ENCODE measurements around the gene ELAVL3. TPM values are rescaled to one million over a fixed set of nuclear protein-coding genes. Genes with fewer than 3 reads are reported as not detected.

ELAVL3 gene
- total and polyA plus RNA-seq, 2 of the 4 experiments (the other 2 are of a cell fraction): not detected

GRCh38 chr19:11401808-11402543 is 78.9 kb downstream of the ELAVL3 start:
- no peaks in the 10 kb centered on the region for H3K4me1 ChIP-seq (ENCODE audit: control insufficient read depth, insufficient read depth, low read length)

More at GRCh38 chr19:11401808-11402543, 78.9 kb downstream of the ELAVL3 start:
- no peak overlapping the region for H4K91ac ChIP-seq (ENCODE audit: insufficient read depth, low read depth, low read length)
- no peak overlapping the region for H3K23ac ChIP-seq (ENCODE audit: low read depth, low read length)
- TF ChIP-seq RAD21 (IDR thresholded peaks at IDR 0.05; ENCODE audit: low read length): no peak
- TF ChIP-seq BHLHE40 (IDR thresholded peaks at IDR 0.05; ENCODE audit: low read depth, low read length): no peak
- TF ChIP-seq MAFK (IDR thresholded peaks at IDR 0.05; ENCODE audit: low read depth, low read length): no peak
- no peak for TF ChIP-seq MXI1 (IDR thresholded peaks at IDR 0.05; ENCODE audit: borderline replicate concordance, low read depth, low read length)
- no peak for TF ChIP-seq SMC3 (IDR thresholded peaks at IDR 0.05; ENCODE audit: low read depth, low read length)
- H3K9ac ChIP-seq (ENCODE audit: low read depth, low read length): no peak overlapping the region
- H2AFZ ChIP-seq (replicated peaks; ENCODE audit: low read length, poor library complexity): no peak overlapping the region
- no peak overlapping the region for H4K8ac ChIP-seq (ENCODE audit: low read depth in 2 of 2, low read length in 2 of 2)
- H4K20me1 ChIP-seq (ENCODE audit: insufficient read depth, low read length): no peaks in the 10 kb centered on the region; the same call in 1 of the 2 replicates
- no peak overlapping the region for H3K14ac ChIP-seq (replicated peaks; ENCODE audit: low read depth, low read length)
- intact Hi-C loops (cut with micrococcal nuclease): no loop called here
- in situ Hi-C loops (cut with MboI; ENCODE audit: low sequenced_read_pairs): no loop called here
- ChIA-PET POLR2A (ENCODE audit: unreplicated experiment) (interaction anchor here (0.7 kb wide), 1 partner anchor 1269 kb away, joined by 3 read pairs; no protein-coding TSS in a partner anchor), CTCF (no interaction called here)
- no peak overlapping the region for H2AK5ac ChIP-seq (ENCODE audit: low read depth, low read length)
- no peak overlapping the region for H2BK15ac ChIP-seq (ENCODE audit: low read depth, low read length)
- BruUV-seq (replicated peaks): no TSS peak
- H3K27ac ChIP-seq (ENCODE audit: insufficient read depth, low read length): no peak overlapping the region
- no peaks in the 10 kb centered on the region for H3K36me3 ChIP-seq (ENCODE audit: control insufficient read depth, insufficient read depth, low read length)
- DNase-seq (no peak), ATAC-seq (ENCODE audit: low read depth) (no peak)
- H3K4ac ChIP-seq (ENCODE audit: low read depth, low read length): no peak overlapping the region
- no peak overlapping the region for H3K4me2 ChIP-seq (ENCODE audit: low read depth, low read length)
- no peaks in the 10 kb centered on the region for H3K79me1 ChIP-seq (ENCODE audit: low read depth in 1 of 2, low read length in 2 of 2)
- H3K27me3 ChIP-seq (ENCODE audit: control insufficient read depth, insufficient read depth, low read length): peaks cover 2% of the 10 kb centered on the region
- H3K9me1 ChIP-seq (ENCODE audit: insufficient read depth, low read length): no peaks in the 10 kb centered on the region
- no peak overlapping the region for H2BK120ac ChIP-seq (ENCODE audit: low read depth, low read length)
- WGBS, 2 experiments (ENCODE audit: extremely low coverage in 2 of 2, insufficient read length in 1 of 2): 89% methylated on average over 2 of the region's 9 CpGs; no CpG with 5 or more reads in 1 of the 2 experiments
- no peak overlapping the region for H4K5ac ChIP-seq (ENCODE audit: low read depth, low read length)
- no peak overlapping the region for H2BK20ac ChIP-seq (ENCODE audit: low read depth, low read length)
- no peaks in the 10 kb centered on the region for H3K9me3 ChIP-seq (ENCODE audit: control insufficient read depth, insufficient read depth, low read length)
- H2BK5ac ChIP-seq (ENCODE audit: low read depth, low read length, poor library complexity, severe bottlenecking): no peak overlapping the region
- no peak overlapping the region for H3K56ac ChIP-seq (ENCODE audit: extremely low read depth, insufficient read depth, low read length)
- no peak overlapping the region for H3K18ac ChIP-seq (ENCODE audit: low read depth, low read length)
- H3K4me3 ChIP-seq (ENCODE audit: insufficient read depth, low read depth, low read length): no peak overlapping the region
- dilution Hi-C loops (cut with HindIII; ENCODE audit: low sequenced_read_pairs, unreplicated experiment): no loop called here
- H2AK9ac ChIP-seq (replicated peaks; ENCODE audit: low read depth, low read length, poor library complexity): no peak overlapping the region

Small RNA genes lying within 50 kb of the gene (microRNA-seq; reads per million reads assigned to microRNA genes)
- gene MIR7974 (ENCODE audit: insufficient read depth in 1 of 2, insufficient read length in 1 of 2, unreplicated experiment in 1 of 2) (0 to 33.1 reads per million in 2 experiments), gene RF00019 (ENCODE audit: insufficient read depth, insufficient read length) (not detected), gene RN7SL833P (ENCODE audit: insufficient read depth, insufficient read length) (not detected)

Small RNA genes lying within 50 kb of the gene (small RNA-seq; reads per million reads assigned to genes)
- gene MIR7974: 0 to 1.4 (median 0) reads per million in 5 experiments
- gene RF00019: 0 reads per million in 5 experiments
- 0 reads per million in 5 experiments for gene RN7SL833P

Other genes with a start within 250 kb of the ELAVL3 start
- not detected in 2 replicates for gene ANGPTL8, start 241.4 kb downstream of the ELAVL3 start, total RNA-seq (2012; rRNA removed)
- gene ANGPTL8, start 241.4 kb downstream of the ELAVL3 start, polyA plus RNA-seq (2012; rRNA removed): not detected in 2 replicates
- gene DOCK6, start 218.5 kb downstream of the ELAVL3 start, total RNA-seq (2012; rRNA removed): 4.4 and 5.0 TPM in 2 replicates
- 17.7 and 18.4 TPM in 2 replicates for gene DOCK6, start 218.5 kb downstream of the ELAVL3 start, polyA plus RNA-seq (2012; rRNA removed)
- not detected in 2 replicates for gene TSPAN16, start 184.9 kb downstream of the ELAVL3 start, total RNA-seq (2012; rRNA removed)
- not detected in 2 replicates for gene TSPAN16, start 184.9 kb downstream of the ELAVL3 start, polyA plus RNA-seq (2012; rRNA removed)
- 4.8 and 5.0 TPM in 2 replicates for gene RAB3D, start 141.4 kb downstream of the ELAVL3 start, total RNA-seq (2012; rRNA removed)
- 5.0 and 5.5 TPM in 2 replicates for gene RAB3D, start 141.4 kb downstream of the ELAVL3 start, polyA plus RNA-seq (2012; rRNA removed)
- 87.5 and 136 TPM in 2 replicates for gene TMEM205, start 134.8 kb downstream of the ELAVL3 start, total RNA-seq (2012; rRNA removed)
- 107 and 110 TPM in 2 replicates for gene TMEM205, start 134.8 kb downstream of the ELAVL3 start, polyA plus RNA-seq (2012; rRNA removed)
- gene CCDC159, start 134.5 kb downstream of the ELAVL3 start, total RNA-seq (2012; rRNA removed): 4.4 and 4.7 TPM in 2 replicates
- 14.0 and 14.3 TPM in 2 replicates for gene CCDC159, start 134.5 kb downstream of the ELAVL3 start, polyA plus RNA-seq (2012; rRNA removed)
- 3.9 and 4.4 TPM in 2 replicates for gene PLPPR2, start 125.6 kb downstream of the ELAVL3 start, total RNA-seq (2012; rRNA removed)
- 45.2 and 50.2 TPM in 2 replicates for gene PLPPR2, start 125.6 kb downstream of the ELAVL3 start, polyA plus RNA-seq (2012; rRNA removed)
- gene SWSAP1, start 106.4 kb downstream of the ELAVL3 start, total RNA-seq (2012; rRNA removed): 0.36 and 0.56 TPM in 2 replicates
- 1.6 and 2.0 TPM in 2 replicates for gene SWSAP1, start 106.4 kb downstream of the ELAVL3 start, polyA plus RNA-seq (2012; rRNA removed)
- 3.1 and 4.3 TPM in 2 replicates for gene EPOR, start 96.7 kb downstream of the ELAVL3 start, total RNA-seq (2012; rRNA removed)
- 10.1 and 12.0 TPM in 2 replicates for gene EPOR, start 96.7 kb downstream of the ELAVL3 start, polyA plus RNA-seq (2012; rRNA removed)
- gene RGL3, start 61.7 kb downstream of the ELAVL3 start, total RNA-seq (2012; rRNA removed): 0.18 TPM in 1 of 2 replicates, not detected in the other
- gene RGL3, start 61.7 kb downstream of the ELAVL3 start, polyA plus RNA-seq (2012; rRNA removed): 0.34 and 0.62 TPM in 2 replicates
- under 0.01 and 0.28 TPM in 2 replicates for gene ODAD3, start 45.9 kb downstream of the ELAVL3 start, total RNA-seq (2012; rRNA removed)
- 0.04 and 0.44 TPM in 2 replicates for gene ODAD3, start 45.9 kb downstream of the ELAVL3 start, polyA plus RNA-seq (2012; rRNA removed)
- 36.0 and 55.8 TPM in 2 replicates for gene PRKCSH, start 45.4 kb downstream of the ELAVL3 start, total RNA-seq (2012; rRNA removed)
- gene PRKCSH, start 45.4 kb downstream of the ELAVL3 start, polyA plus RNA-seq (2012; rRNA removed): 252 and 272 TPM in 2 replicates
- gene ZNF653, start 24.8 kb upstream of the ELAVL3 start, total RNA-seq (2012; rRNA removed): 3.9 and 4.4 TPM in 2 replicates
- 9.0 and 10.3 TPM in 2 replicates for gene ZNF653, start 24.8 kb upstream of the ELAVL3 start, polyA plus RNA-seq (2012; rRNA removed)
- 31.9 and 42.3 TPM in 2 replicates for gene ECSIT, start 48.1 kb upstream of the ELAVL3 start, total RNA-seq (2012; rRNA removed)
- gene ECSIT, start 48.1 kb upstream of the ELAVL3 start, polyA plus RNA-seq (2012; rRNA removed): 30.5 and 31.4 TPM in 2 replicates
- 102 TPM in 2 replicates for gene CNN1, start 57.8 kb upstream of the ELAVL3 start, total RNA-seq (2012; rRNA removed)
- gene CNN1, start 57.8 kb upstream of the ELAVL3 start, polyA plus RNA-seq (2012; rRNA removed): 196 and 207 TPM in 2 replicates
- 62.4 and 121 TPM in 2 replicates for gene ELOF1, start 78.2 kb upstream of the ELAVL3 start, total RNA-seq (2012; rRNA removed)
- 96.0 and 96.8 TPM in 2 replicates for gene ELOF1, start 78.2 kb upstream of the ELAVL3 start, polyA plus RNA-seq (2012; rRNA removed)
- gene ACP5, start 96.6 kb upstream of the ELAVL3 start, total RNA-seq (2012; rRNA removed): 0.28 and 0.54 TPM in 2 replicates
- 0.76 and 1.2 TPM in 2 replicates for gene ACP5, start 96.6 kb upstream of the ELAVL3 start, polyA plus RNA-seq (2012; rRNA removed)
- 32.8 and 34.4 TPM in 2 replicates for gene ZNF627, start 116.4 kb upstream of the ELAVL3 start, total RNA-seq (2012; rRNA removed)
- 4.3 and 6.3 TPM in 2 replicates for gene ZNF627, start 116.4 kb upstream of the ELAVL3 start, polyA plus RNA-seq (2012; rRNA removed)